ENCODE results near the gene RNF138. TPM values are rescaled to one million over a fixed set of nuclear protein-coding genes. Genes with fewer than 3 reads are reported as not detected.

Gene RNF138
- total RNA-seq, 1 experiment from 2014 or later: 21.5 TPM

DNA sequence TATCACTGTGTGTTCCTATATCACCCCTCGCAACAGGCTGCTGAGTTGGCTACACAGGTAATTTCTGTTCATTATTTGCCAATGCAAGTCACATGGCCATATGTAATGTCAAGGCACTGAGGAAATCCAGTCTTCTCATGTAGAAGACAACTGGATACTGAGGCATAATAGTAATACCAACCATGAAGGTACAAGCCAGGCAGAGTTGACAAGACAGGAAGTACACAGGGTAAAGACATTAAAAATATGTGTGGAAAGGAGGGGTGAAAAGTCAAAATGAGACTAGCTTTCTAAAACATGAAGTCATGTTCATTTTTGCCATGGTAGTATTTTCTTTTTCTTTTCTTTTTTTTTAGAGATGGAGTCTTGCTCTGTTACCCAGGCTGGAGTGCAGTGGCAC is 17.5 kb upstream of the RNF138 start:
- Histone ChIP-seq H3F3A (ENCODE audit: insufficient read depth, low read depth) (no peaks in the 10 kb centered on the region), H3K79me2 (ENCODE audit: low read depth) (no peaks in the 10 kb centered on the region), H3K4me1 (replicated peaks; ENCODE audit: insufficient read depth) (no peaks in the 10 kb centered on the region), H3K27me3 (ENCODE audit: insufficient read depth, low read depth) (no peaks in the 10 kb centered on the region), H3K9me3 (ENCODE audit: insufficient read depth, low read depth) (no peaks in the 10 kb centered on the region), H4K20me1 (ENCODE audit: insufficient read depth) (no peaks in the 10 kb centered on the region), H3K9me2 (ENCODE audit: insufficient read depth) (no peaks in the 10 kb centered on the region), H2AFZ (no peak overlapping the region), H3K4me2 (no peak overlapping the region), H3K36me3 (ENCODE audit: low read depth) (no peaks in the 10 kb centered on the region), H3K27ac (no peak overlapping the region), H3K4me3 (no peak overlapping the region)
- ChIA-PET CTCF (no interaction called here), POLR2A (ENCODE audit: unreplicated experiment) (no interaction called here)
- TF ChIP-seq, protein P1, sequence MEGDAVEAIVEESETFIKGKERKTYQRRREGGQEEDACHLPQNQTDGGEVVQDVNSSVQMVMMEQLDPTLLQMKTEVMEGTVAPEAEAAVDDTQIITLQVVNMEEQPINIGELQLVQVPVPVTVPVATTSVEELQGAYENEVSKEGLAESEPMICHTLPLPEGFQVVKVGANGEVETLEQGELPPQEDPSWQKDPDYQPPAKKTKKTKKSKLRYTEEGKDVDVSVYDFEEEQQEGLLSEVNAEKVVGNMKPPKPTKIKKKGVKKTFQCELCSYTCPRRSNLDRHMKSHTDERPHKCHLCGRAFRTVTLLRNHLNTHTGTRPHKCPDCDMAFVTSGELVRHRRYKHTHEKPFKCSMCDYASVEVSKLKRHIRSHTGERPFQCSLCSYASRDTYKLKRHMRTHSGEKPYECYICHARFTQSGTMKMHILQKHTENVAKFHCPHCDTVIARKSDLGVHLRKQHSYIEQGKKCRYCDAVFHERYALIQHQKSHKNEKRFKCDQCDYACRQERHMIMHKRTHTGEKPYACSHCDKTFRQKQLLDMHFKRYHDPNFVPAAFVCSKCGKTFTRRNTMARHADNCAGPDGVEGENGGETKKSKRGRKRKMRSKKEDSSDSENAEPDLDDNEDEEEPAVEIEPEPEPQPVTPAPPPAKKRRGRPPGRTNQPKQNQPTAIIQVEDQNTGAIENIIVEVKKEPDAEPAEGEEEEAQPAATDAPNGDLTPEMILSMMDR (conservative IDR thresholded peaks at IDR 0.05): no peak
- no peak for TF ChIP-seq EZH2 (IDR thresholded peaks at IDR 0.05; ENCODE audit: low read depth)
- DNase-seq: no peak
- intact Hi-C loops (cut with micrococcal nuclease; ENCODE audit: unreplicated experiment): no loop called here
- BruUV-seq (replicated peaks): no TSS peak

DNA sequence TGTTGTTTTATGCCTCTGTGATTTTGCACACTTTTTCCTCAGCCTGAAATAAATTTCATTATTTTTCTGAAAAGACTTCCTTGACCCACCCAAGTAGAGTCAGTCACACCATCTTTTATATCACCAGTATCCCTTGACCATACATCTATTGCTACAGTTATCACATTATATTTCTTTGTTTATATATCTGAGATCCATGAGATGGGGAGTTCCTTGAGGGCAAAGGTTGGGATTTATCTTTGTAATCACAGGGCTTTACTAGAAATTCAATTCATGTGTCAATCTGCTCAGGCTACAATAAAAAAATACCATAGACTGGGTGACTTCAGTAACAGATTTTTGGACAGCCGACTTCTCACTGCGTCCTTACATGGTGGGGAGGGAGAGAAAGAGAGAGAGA is 12.8 kb upstream of the RNF138 start:
- H3K9me3 ChIP-seq (ENCODE audit: insufficient read depth, low read depth): no peaks in the 10 kb centered on the region
- CTCF ChIA-PET: interaction anchor here (0.6 kb wide), 1 partner anchor 19 kb away, joined by 5 read pairs; no protein-coding TSS in a partner anchor
- H3K79me2 ChIP-seq (ENCODE audit: low read depth): no peaks in the 10 kb centered on the region
- no peak for DNase-seq
- no TSS peak for BruUV-seq (replicated peaks)
- H3K27me3 ChIP-seq (ENCODE audit: insufficient read depth, low read depth): no peaks in the 10 kb centered on the region
- no peak overlapping the region for H3K27ac ChIP-seq
- H3F3A ChIP-seq (ENCODE audit: insufficient read depth, low read depth): no peaks in the 10 kb centered on the region
- no peak overlapping the region for H2AFZ ChIP-seq
- H3K4me3 ChIP-seq: no peak overlapping the region
- H3K36me3 ChIP-seq (ENCODE audit: low read depth): no peaks in the 10 kb centered on the region
- no peaks in the 10 kb centered on the region for H4K20me1 ChIP-seq (ENCODE audit: insufficient read depth)
- H3K4me2 ChIP-seq: no peak overlapping the region
- TF ChIP-seq EZH2 (IDR thresholded peaks at IDR 0.05; ENCODE audit: low read depth): no peak
- TF ChIP-seq, protein P1 (conservative IDR thresholded peaks at IDR 0.05): no peak
- no peaks in the 10 kb centered on the region for H3K9me2 ChIP-seq (ENCODE audit: insufficient read depth)
- H3K4me1 ChIP-seq (replicated peaks; ENCODE audit: insufficient read depth): no peaks in the 10 kb centered on the region
- POLR2A ChIA-PET (ENCODE audit: unreplicated experiment): no interaction called here
- intact Hi-C loops (cut with micrococcal nuclease; ENCODE audit: unreplicated experiment): no loop called here

DNA sequence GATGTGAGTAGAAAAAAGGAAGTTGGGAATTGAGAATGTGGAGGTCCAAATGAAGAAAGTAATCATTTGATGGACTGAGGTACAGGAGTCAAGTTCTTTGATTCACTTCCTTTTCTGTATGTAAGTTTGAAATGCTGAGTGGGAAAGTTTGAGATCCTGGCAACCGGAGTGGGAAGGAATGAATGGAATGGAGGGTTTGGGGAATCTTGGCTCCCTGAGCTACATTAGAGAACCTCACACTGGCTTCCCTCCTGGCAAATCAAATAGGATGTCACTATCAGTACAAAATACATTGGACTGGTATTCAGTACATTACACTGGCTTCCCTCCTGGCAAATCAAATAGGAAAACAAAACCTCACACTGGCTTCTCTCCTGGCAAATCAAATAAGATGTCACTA is 9.8 kb upstream of the RNF138 start:
- Histone ChIP-seq H3K36me3 (ENCODE audit: low read depth) (no peaks in the 10 kb centered on the region), H3K4me2 (no peak overlapping the region), H3K79me2 (ENCODE audit: low read depth) (no peaks in the 10 kb centered on the region), H4K20me1 (ENCODE audit: insufficient read depth) (no peaks in the 10 kb centered on the region), H3K9me2 (ENCODE audit: insufficient read depth) (no peaks in the 10 kb centered on the region), H3F3A (ENCODE audit: insufficient read depth, low read depth) (0 out of 2 replicates have a peak, but pooled peaks cover 7% of the 10 kb centered on the region), H3K27ac (no peak overlapping the region), H3K4me1 (replicated peaks; ENCODE audit: insufficient read depth) (peaks cover 5% of the 10 kb centered on the region; the same call in 1 of the 2 replicates), H3K27me3 (ENCODE audit: insufficient read depth, low read depth) (no peaks in the 10 kb centered on the region), H3K9me3 (ENCODE audit: insufficient read depth, low read depth) (no peaks in the 10 kb centered on the region), H3K4me3 (no peak overlapping the region), H2AFZ (no peak overlapping the region)
- BruUV-seq (replicated peaks): no TSS peak
- TF ChIP-seq, protein P1 (conservative IDR thresholded peaks at IDR 0.05): no peak
- TF ChIP-seq EZH2 (IDR thresholded peaks at IDR 0.05; ENCODE audit: low read depth): no peak
- no peak for DNase-seq
- intact Hi-C loops (cut with micrococcal nuclease; ENCODE audit: unreplicated experiment): no loop called here
- POLR2A ChIA-PET (ENCODE audit: unreplicated experiment): no interaction called here
- CTCF ChIA-PET: no interaction called here

Data from PC-9 (cell line).